K562 (cell line): Measurements from ENCODE around the gene RBP3. TPM values are rescaled to one million over a fixed set of nuclear protein-coding genes. Genes with fewer than 3 reads are reported as not detected.

Experiments
- CBX2 ChIP-seq: fragments of 200-600 bp; sonication (generic); IDR thresholded peaks from one replicate; pipeline ENCODE4 v1.6.1; 2012; ENCODE audit warnings: mild to moderate bottlenecking, low read length, inconsistent platforms; ENCODE audit not compliant: insufficient read depth, poor library complexity, severe bottlenecking
- CC2D1A ChIP-seq: fragments of 450-650 bp; IDR thresholded peaks from 2 replicates; pipeline ENCODE4 v1.6.1; 2017; ENCODE audit warnings: mild to moderate bottlenecking
- CCAR2 ChIP-seq: fragments of 200-400 bp; formaldehyde crosslinking; IDR thresholded peaks from 2 replicates; pipeline ENCODE4 v1.6.1; 2017; ENCODE audit warnings: mild to moderate bottlenecking, low read depth, low read length
- CREBBP ChIP-seq: IDR thresholded peaks from one replicate; pipeline ENCODE4 v1.6.1; 2012; ENCODE audit warnings: low read depth, mild to moderate bottlenecking, control low read depth, inconsistent platforms, low read length
- EHMT2 ChIP-seq: fragments of 450-650 bp; IDR thresholded peaks from 2 replicates; pipeline ENCODE4 v1.6.1; 2018; ENCODE audit warnings: antibody characterized with exemption
- ERF ChIP-seq: fragments of 450-650 bp; formaldehyde crosslinking; IDR thresholded peaks from 2 replicates; pipeline ENCODE4 v1.4.0; 2020; ENCODE audit warnings: mild to moderate bottlenecking, mixed read lengths
- EWSR1 ChIP-seq: fragments of 450-650 bp; IDR thresholded peaks from 2 replicates; pipeline ENCODE4 v1.6.1; 2018; ENCODE audit warnings: borderline replicate concordance, mild to moderate bottlenecking, low read depth, moderate library complexity; ENCODE audit not compliant: partially characterized antibody
- GABPB2 ChIP-seq: fragments of 250-450 bp; sonication (Bioruptor Pico); conservative IDR thresholded peaks from 2 replicates; pipeline ENCODE4 v1.5.1; 2021; ENCODE audit warnings: mild to moderate bottlenecking
- KLF13 ChIP-seq: fragments of 450-650 bp; IDR thresholded peaks from 2 replicates; pipeline ENCODE4 v1.6.1; 2016; ENCODE audit warnings: missing genetic modification characterization, low read depth, mild to moderate bottlenecking, missing compliant biosample characterization, moderate library complexity, borderline replicate concordance
- MXI1 ChIP-seq: IDR thresholded peaks from 2 replicates; pipeline ENCODE4 v1.6.1; 2011; ENCODE audit warnings: low read depth, mild to moderate bottlenecking, improper control_type of control experiment, low read length
- NCOA6 ChIP-seq: fragments of 450-650 bp; IDR thresholded peaks from 2 replicates; pipeline ENCODE4 v1.6.1; 2017; ENCODE audit warnings: mild to moderate bottlenecking
- NFIX ChIP-seq: fragments of 250-450 bp; sonication (Bioruptor Pico); IDR thresholded peaks from 2 replicates; pipeline ENCODE4 v1.4.0; 2020; ENCODE audit warnings: low read depth, mild to moderate bottlenecking, moderate library complexity
- NFYB ChIP-seq: IDR thresholded peaks from 2 replicates; pipeline ENCODE4 v1.6.1; 2011; ENCODE audit warnings: mild to moderate bottlenecking, moderate library complexity; ENCODE audit not compliant: insufficient read length; ENCODE audit errors: extremely low read depth
- NR2F6 ChIP-seq: fragments of 450-650 bp; formaldehyde crosslinking; IDR thresholded peaks from 2 replicates; pipeline ENCODE4 v1.4.0; 2020; ENCODE audit warnings: mild to moderate bottlenecking
- PKNOX1 ChIP-seq: fragments of 450-650 bp; IDR thresholded peaks from 2 replicates; pipeline ENCODE4 v1.6.1; 2016
- POLR3G ChIP-seq: IDR thresholded peaks from 2 replicates; pipeline ENCODE4 v1.6.1; 2011; ENCODE audit not compliant: insufficient read length, insufficient replicate concordance; ENCODE audit errors: extremely low read depth
- STAT6 ChIP-seq: sonication (generic); formaldehyde crosslinking; IDR thresholded peaks from 2 replicates; pipeline ENCODE4 v1.8.1; 2023; ENCODE audit warnings: mild to moderate bottlenecking, missing genetic modification reagents
- TEAD1 ChIP-seq, 2 experiments: fragments of 450-650 bp in 1 of 2; sonication (generic) in 1 of 2; formaldehyde crosslinking; IDR thresholded peaks; 2 replicates each; pipeline versions ENCODE4 v1.4.0 to v1.8.0; 2020 to 2022; ENCODE audit warnings: mild to moderate bottlenecking in 2 of 2, missing genetic modification reagents in 1 of 2
- XRCC5 ChIP-seq: fragments of 200-400 bp; formaldehyde crosslinking; IDR thresholded peaks from 2 replicates; pipeline ENCODE4 v1.6.1; 2017; ENCODE audit warnings: low read depth, mild to moderate bottlenecking, low read length
- ZBTB7A ChIP-seq: IDR thresholded peaks from 2 replicates; pipeline ENCODE4 v1.6.1; 2011; ENCODE audit warnings: low read depth, mild to moderate bottlenecking, low read length, moderate library complexity, borderline replicate concordance; ENCODE audit not compliant: control insufficient read depth
- ZNF197 ChIP-seq: fragments of 200-800 bp; sonication (Bioruptor generic); IDR thresholded peaks from 2 replicates; pipeline ENCODE4 v1.6.1; 2016; ENCODE audit warnings: low read depth, missing genetic modification characterization, missing compliant biosample characterization
- ZNF280B ChIP-seq: fragments of 250-450 bp; sonication (Bioruptor Pico); IDR thresholded peaks from 2 replicates; pipeline ENCODE4 v1.5.1; 2021; ENCODE audit warnings: mild to moderate bottlenecking
- ZNF561 ChIP-seq: fragments of 450-650 bp; formaldehyde crosslinking; conservative IDR thresholded peaks from 2 replicates; pipeline ENCODE4 v1.4.0; 2020; ENCODE audit warnings: mild to moderate bottlenecking, moderate library complexity
- ZNF766 ChIP-seq: fragments of 200-800 bp; sonication (Bioruptor generic); conservative IDR thresholded peaks from 2 replicates; pipeline ENCODE4 v1.6.1; 2016; ENCODE audit warnings: missing genetic modification characterization, missing compliant biosample characterization
- polyA plus RNA-seq, 8 experiments: library from polyadenylated mRNA; depleted of rRNA in 4 of 8; stranded (reverse) in 5 of 8; unstranded in 3 of 8; fragments of >200 nt; fragmentation: Nextera tagmentation in 2 of 8; fragmentation: Illumina TruSeq in 1 of 8; extraction: Ambion mirVana in 2 of 8; extraction: Trizol in 1 of 8; gene quantifications; 2 replicates each; pipeline versions ENCODE4 v1.2.1 to v1.2.3, GENCODE V29; 2011 to 2014; ENCODE audit warnings: inconsistent platforms in 1 of 8, missing spikeins in 1 of 8
- total RNA-seq, 7 experiments: library from RNA; depleted of rRNA in 6 of 7; stranded (reverse); fragments of >200 nt in 6 of 7; fragmentation: Illumina TruSeq in 2 of 7; extraction: Trizol in 2 of 7; gene quantifications; 2 replicates each; pipeline versions ENCODE4 v1.2.1 to v1.2.3, GENCODE V29; 2011 to 2021; ENCODE audit warnings: low replicate concordance in 1 of 7

RBP3 gene
- total and polyA plus RNA-seq, 9 of the 15 experiments (the other 6 are each of a cell fraction or from before 2014, with no cell fraction given): not detected

- TF ChIP-seq PKNOX1 (peak; percentile 83), EWSR1 (no peak), NFIX (CRISPR knock-in tag) (no peak), EHMT2 (no peak), TEAD1 (CRISPR knock-in tag; IDR thresholded peaks at IDR 0.05) (peak in 1 of 2 experiments; percentile 17; a peak in 1 of 4 replicates), NFYB (no peak), MXI1 (no peak), XRCC5 (no peak), GABPB2 (CRISPR knock-in tag) (no peak), CCAR2 (no peak), STAT6 (CRISPR knock-in tag) (no peak), ZNF561 (CRISPR knock-in tag) (no peak), ZNF766 (CRISPR knock-in tag) (no peak), ZNF280B (CRISPR knock-in tag) (no peak), ZNF197 (CRISPR knock-in tag) (no peak), NCOA6 (no peak), ERF (CRISPR knock-in tag) (no peak), CC2D1A (no peak), CREBBP (no peak), NR2F6 (no peak), ZBTB7A (no peak), POLR3G (no peak), KLF13 (tag) (no peak), CBX2 (no peak)
Observed at GRCh38 chr10:47326306-47326926, 21.7 kb upstream of the RBP3 start (continued).
